ENCODE results near the gene IFITM2. TPM values are rescaled to one million over a fixed set of nuclear protein-coding genes. Genes with fewer than 3 reads are reported as not detected.

The IFITM2 gene
- total and polyA plus RNA-seq, 2 of the 4 experiments (the other 2 are of a cell fraction), result 31.2 to 564 TPM

DNA sequence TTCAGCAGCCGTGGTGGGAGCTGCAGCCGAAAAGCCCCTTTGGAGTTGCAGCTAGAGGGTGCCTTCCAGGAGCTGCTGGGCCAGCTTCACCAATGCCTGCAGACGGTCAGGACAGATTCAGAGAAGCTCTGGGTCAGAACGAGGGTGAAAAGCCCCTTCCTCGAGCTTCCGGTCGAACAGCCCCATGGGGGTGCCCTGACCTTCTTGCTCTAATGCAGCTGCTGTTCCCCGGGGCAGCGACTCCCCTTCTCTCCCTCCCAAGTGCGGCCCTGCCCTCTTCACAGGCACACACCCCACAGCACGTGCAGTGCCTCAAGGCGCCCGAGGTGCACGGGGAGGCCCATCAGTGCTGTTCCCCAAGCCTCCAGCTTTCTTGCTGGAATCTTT, 22.7 kb downstream of the IFITM2 start:
- Histone ChIP-seq H3K79me1 (ENCODE audit: low read depth in 1 of 2, low read length in 2 of 2) (no peaks in the 10 kb centered on the region), H3K27me3 (ENCODE audit: control insufficient read depth, insufficient read depth, low read length) (no peaks in the 10 kb centered on the region), H3K9me3 (ENCODE audit: control insufficient read depth, insufficient read depth, low read length) (no peaks in the 10 kb centered on the region), H4K91ac (ENCODE audit: insufficient read depth, low read depth, low read length) (no peak overlapping the region), H3K9me1 (ENCODE audit: insufficient read depth, low read length) (no peaks in the 10 kb centered on the region), H3K4me1 (ENCODE audit: control insufficient read depth, insufficient read depth, low read length) (peaks cover 7% of the 10 kb centered on the region), H4K5ac (ENCODE audit: low read depth, low read length) (no peak overlapping the region), H2BK20ac (ENCODE audit: low read depth, low read length) (no peak overlapping the region), H4K20me1 (ENCODE audit: insufficient read depth, low read length) (no peaks in the 10 kb centered on the region), H3K56ac (ENCODE audit: extremely low read depth, insufficient read depth, low read length) (no peak overlapping the region), H2AFZ (replicated peaks; ENCODE audit: low read length, poor library complexity) (peak overlapping the region; percentile 16), H2BK15ac (ENCODE audit: low read depth, low read length) (no peak overlapping the region), H3K23ac (ENCODE audit: low read depth, low read length) (no peak overlapping the region), H2BK120ac (ENCODE audit: low read depth, low read length) (no peak overlapping the region), H3K27ac (ENCODE audit: insufficient read depth, low read length) (no peak overlapping the region), H2AK5ac (ENCODE audit: low read depth, low read length) (no peak overlapping the region), H3K4me2 (ENCODE audit: low read depth, low read length) (no peak overlapping the region), H3K4me3 (ENCODE audit: insufficient read depth, low read depth, low read length) (no peak overlapping the region), H4K8ac (ENCODE audit: low read depth in 2 of 2, low read length in 2 of 2) (no peak overlapping the region), H2AK9ac (replicated peaks; ENCODE audit: low read depth, low read length, poor library complexity) (no peak overlapping the region), H3K9ac (ENCODE audit: low read depth, low read length) (no peak overlapping the region), H3K4ac (ENCODE audit: low read depth, low read length) (no peak overlapping the region), H2BK5ac (ENCODE audit: low read depth, low read length, poor library complexity, severe bottlenecking) (no peak overlapping the region), H3K14ac (replicated peaks; ENCODE audit: low read depth, low read length) (no peak overlapping the region), H3K18ac (ENCODE audit: low read depth, low read length) (no peak overlapping the region), H3K36me3 (ENCODE audit: control insufficient read depth, insufficient read depth, low read length) (no peaks in the 10 kb centered on the region)
- ChIA-PET CTCF (no interaction called here), POLR2A (ENCODE audit: unreplicated experiment) (no interaction called here)
- WGBS, 2 experiments (ENCODE audit: extremely low coverage in 2 of 2, insufficient read length in 1 of 2), result 83% methylated on average over 6 of the region's 14 CpGs; no CpG with 5 or more reads in 1 of the 2 experiments
- TF ChIP-seq, protein P1, sequence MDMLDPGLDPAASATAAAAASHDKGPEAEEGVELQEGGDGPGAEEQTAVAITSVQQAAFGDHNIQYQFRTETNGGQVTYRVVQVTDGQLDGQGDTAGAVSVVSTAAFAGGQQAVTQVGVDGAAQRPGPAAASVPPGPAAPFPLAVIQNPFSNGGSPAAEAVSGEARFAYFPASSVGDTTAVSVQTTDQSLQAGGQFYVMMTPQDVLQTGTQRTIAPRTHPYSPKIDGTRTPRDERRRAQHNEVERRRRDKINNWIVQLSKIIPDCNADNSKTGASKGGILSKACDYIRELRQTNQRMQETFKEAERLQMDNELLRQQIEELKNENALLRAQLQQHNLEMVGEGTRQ (IDR thresholded peaks at IDR 0.05; ENCODE audit: low read depth, low read length), result no peak
- TF ChIP-seq, protein P2, sequence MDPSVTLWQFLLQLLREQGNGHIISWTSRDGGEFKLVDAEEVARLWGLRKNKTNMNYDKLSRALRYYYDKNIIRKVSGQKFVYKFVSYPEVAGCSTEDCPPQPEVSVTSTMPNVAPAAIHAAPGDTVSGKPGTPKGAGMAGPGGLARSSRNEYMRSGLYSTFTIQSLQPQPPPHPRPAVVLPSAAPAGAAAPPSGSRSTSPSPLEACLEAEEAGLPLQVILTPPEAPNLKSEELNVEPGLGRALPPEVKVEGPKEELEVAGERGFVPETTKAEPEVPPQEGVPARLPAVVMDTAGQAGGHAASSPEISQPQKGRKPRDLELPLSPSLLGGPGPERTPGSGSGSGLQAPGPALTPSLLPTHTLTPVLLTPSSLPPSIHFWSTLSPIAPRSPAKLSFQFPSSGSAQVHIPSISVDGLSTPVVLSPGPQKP (IDR thresholded peaks at IDR 0.05; ENCODE audit: borderline replicate concordance, low read depth, low read length), result no peak
- TF ChIP-seq RFX5 (IDR thresholded peaks at IDR 0.05; ENCODE audit: low read depth, low read length) (no peak), MAZ (IDR thresholded peaks at IDR 0.05; ENCODE audit: borderline replicate concordance, low read depth, low read length) (no peak), SMC3 (IDR thresholded peaks at IDR 0.05; ENCODE audit: low read depth, low read length) (no peak), POLR2A (IDR thresholded peaks at IDR 0.05; ENCODE audit: low read depth, low read length) (no peak), RCOR1 (IDR thresholded peaks at IDR 0.05; ENCODE audit: insufficient replicate concordance, low read length) (no peak), CEBPB (IDR thresholded peaks at IDR 0.05; ENCODE audit: low read depth, low read length) (no peak)
- TF ChIP-seq, protein P3, sequence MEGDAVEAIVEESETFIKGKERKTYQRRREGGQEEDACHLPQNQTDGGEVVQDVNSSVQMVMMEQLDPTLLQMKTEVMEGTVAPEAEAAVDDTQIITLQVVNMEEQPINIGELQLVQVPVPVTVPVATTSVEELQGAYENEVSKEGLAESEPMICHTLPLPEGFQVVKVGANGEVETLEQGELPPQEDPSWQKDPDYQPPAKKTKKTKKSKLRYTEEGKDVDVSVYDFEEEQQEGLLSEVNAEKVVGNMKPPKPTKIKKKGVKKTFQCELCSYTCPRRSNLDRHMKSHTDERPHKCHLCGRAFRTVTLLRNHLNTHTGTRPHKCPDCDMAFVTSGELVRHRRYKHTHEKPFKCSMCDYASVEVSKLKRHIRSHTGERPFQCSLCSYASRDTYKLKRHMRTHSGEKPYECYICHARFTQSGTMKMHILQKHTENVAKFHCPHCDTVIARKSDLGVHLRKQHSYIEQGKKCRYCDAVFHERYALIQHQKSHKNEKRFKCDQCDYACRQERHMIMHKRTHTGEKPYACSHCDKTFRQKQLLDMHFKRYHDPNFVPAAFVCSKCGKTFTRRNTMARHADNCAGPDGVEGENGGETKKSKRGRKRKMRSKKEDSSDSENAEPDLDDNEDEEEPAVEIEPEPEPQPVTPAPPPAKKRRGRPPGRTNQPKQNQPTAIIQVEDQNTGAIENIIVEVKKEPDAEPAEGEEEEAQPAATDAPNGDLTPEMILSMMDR (conservative IDR thresholded peaks at IDR 0.05; ENCODE audit: low read depth, low read length), result no peak
- ATAC-seq (ENCODE audit: low read depth) (no peak), DNase-seq (no peak)
- dilution Hi-C loops (cut with HindIII; ENCODE audit: low sequenced_read_pairs, unreplicated experiment) (no loop called here), in situ Hi-C loops (cut with MboI; ENCODE audit: low sequenced_read_pairs) (no loop called here), intact Hi-C loops (cut with micrococcal nuclease) (no loop called here)
- BruUV-seq (replicated peaks), result no TSS peak

Data from IMR-90 (cell line).